H9 (cell line): ENCODE data around the gene ANKRD40. TPM values are rescaled to one million over a fixed set of nuclear protein-coding genes. Genes with fewer than 3 reads are reported as not detected.

Source experiments
- DNase-seq: peaks from one replicate; pipeline ENCODE4 v3.0.0-alpha.2; 2017
- H2AFZ ChIP-seq: one replicate; pipeline ENCODE4 v1.6.1; 2013; ENCODE audit warnings: mild to moderate bottlenecking, low read length, control low read depth, moderate library complexity
- H2AK5ac ChIP-seq: 2 replicates; pipeline ENCODE4 v1.6.1; 2013; ENCODE audit warnings: low read length, control low read depth, mixed read lengths; ENCODE audit not compliant: insufficient read length
- H2BK120ac ChIP-seq: one replicate; pipeline ENCODE4 v1.6.1; 2013; ENCODE audit warnings: low read depth, mild to moderate bottlenecking, low read length, control low read depth, inconsistent platforms; ENCODE audit not compliant: poor library complexity, severe bottlenecking
- H2BK12ac ChIP-seq: 2 replicates; pipeline ENCODE4 v1.6.1; 2013; ENCODE audit warnings: low read length, control low read depth, mixed read lengths, low read depth; ENCODE audit not compliant: insufficient read length
- H2BK15ac ChIP-seq: 2 replicates; pipeline ENCODE4 v1.6.1; 2013; ENCODE audit warnings: low read depth, low read length, control low read depth
- H2BK20ac ChIP-seq: one replicate; pipeline ENCODE4 v1.6.1; 2013; ENCODE audit warnings: low read depth, mild to moderate bottlenecking, low read length, control low read depth, inconsistent platforms; ENCODE audit not compliant: poor library complexity, severe bottlenecking
- H2BK5ac ChIP-seq: 2 replicates; pipeline ENCODE4 v1.6.1; 2013; ENCODE audit warnings: low read length, control low read depth, mixed read lengths; ENCODE audit not compliant: insufficient read length
- H3K14ac ChIP-seq: 2 replicates; pipeline ENCODE4 v1.6.1; 2013; ENCODE audit warnings: low read length, control low read depth; ENCODE audit not compliant: insufficient read depth
- H3K18ac ChIP-seq: 2 replicates; pipeline ENCODE4 v1.6.1; 2013; ENCODE audit warnings: low read depth, mild to moderate bottlenecking, mixed read lengths, low read length, control low read depth; ENCODE audit not compliant: insufficient read length
- H3K23ac ChIP-seq: 2 replicates; pipeline ENCODE4 v1.6.1; 2013; ENCODE audit warnings: low read length, control low read depth, mixed read lengths, low read depth; ENCODE audit not compliant: insufficient read length
- H3K23me2 ChIP-seq: 2 replicates; pipeline ENCODE4 v1.6.1; 2013; ENCODE audit warnings: low read depth, mild to moderate bottlenecking, mixed read lengths, low read length, control low read depth; ENCODE audit not compliant: insufficient read length, poor library complexity, severe bottlenecking
- H3K27ac ChIP-seq: 2 replicates; pipeline ENCODE4 v1.5.1; 2013; ENCODE audit warnings: low read length, control low read depth, mixed read lengths, low read depth; ENCODE audit not compliant: insufficient read length
- H3K27me3 ChIP-seq: 2 replicates; pipeline ENCODE4 v1.6.1; 2013; ENCODE audit warnings: low read length, control low read depth, inconsistent platforms; ENCODE audit not compliant: insufficient read depth
- H3K4ac ChIP-seq: 2 replicates; pipeline ENCODE4 v1.6.1; 2013; ENCODE audit warnings: low read depth, mild to moderate bottlenecking, control low read depth, inconsistent platforms, low read length, moderate library complexity
- H3K4me1 ChIP-seq: 2 replicates; pipeline ENCODE4 v1.6.1; 2013; ENCODE audit warnings: low read length, control low read depth, inconsistent platforms; ENCODE audit not compliant: insufficient read depth
- H3K4me2 ChIP-seq: 2 replicates; pipeline ENCODE4 v1.6.1; 2013; ENCODE audit warnings: low read length, control low read depth, mixed read lengths; ENCODE audit not compliant: insufficient read length, insufficient read depth
- H3K56ac ChIP-seq: 2 replicates; pipeline ENCODE4 v1.6.1; 2013; ENCODE audit warnings: low read depth, mild to moderate bottlenecking, mixed read lengths, low read length, control low read depth; ENCODE audit not compliant: insufficient read length
- H3K79me1 ChIP-seq: 2 replicates; pipeline ENCODE4 v1.6.1; 2013; ENCODE audit warnings: low read depth, mild to moderate bottlenecking, moderate library complexity, low read length, control low read depth, inconsistent platforms; ENCODE audit not compliant: insufficient read depth, poor library complexity, severe bottlenecking
- H3K79me2 ChIP-seq: 2 replicates; pipeline ENCODE4 v1.6.1; 2013; ENCODE audit warnings: low read length, control low read depth, inconsistent platforms; ENCODE audit not compliant: insufficient read depth
- H3K9ac ChIP-seq: 2 replicates; pipeline ENCODE4 v1.6.1; 2013; ENCODE audit warnings: low read length, control low read depth, mixed read lengths; ENCODE audit not compliant: insufficient read length; ENCODE audit errors: extremely low read depth
- H3K9me3 ChIP-seq: one replicate; pipeline ENCODE4 v1.6.1; 2013; ENCODE audit warnings: low read depth, low read length, inconsistent platforms; ENCODE audit not compliant: control insufficient read depth
- H3T11ph ChIP-seq: one replicate; pipeline ENCODE4 v1.6.1; 2013; ENCODE audit warnings: mild to moderate bottlenecking, low read length, control low read depth, inconsistent platforms
- H4K20me1 ChIP-seq: one replicate; pipeline ENCODE4 v1.6.1; 2013; ENCODE audit not compliant: control insufficient read depth, insufficient read length, insufficient read depth
- H4K5ac ChIP-seq: 2 replicates; pipeline ENCODE4 v1.6.1; 2013; ENCODE audit warnings: low read depth, mild to moderate bottlenecking, mixed read lengths, low read length, control low read depth; ENCODE audit not compliant: insufficient read length
- H4K8ac ChIP-seq: replicated peaks from 2 replicates; pipeline ENCODE4 v1.6.1; 2013; ENCODE audit warnings: low read length, control low read depth, mixed read lengths, low read depth; ENCODE audit not compliant: insufficient read length
- H4K91ac ChIP-seq: 2 replicates; pipeline ENCODE4 v1.6.1; 2013; ENCODE audit warnings: low read depth, mild to moderate bottlenecking, moderate library complexity, mixed read lengths, low read length, control low read depth; ENCODE audit not compliant: insufficient read length
- H3K27ac Mint-ChIP-seq, 3 experiments: 2 replicates in 2 of 3; 3 replicates in 1 of 3; pipeline ENCODE4 v1.8.0; 2020 to 2021; ENCODE audit warnings: mixed read lengths in 3 of 3, mild to moderate bottlenecking in 1 of 3, moderate library complexity in 1 of 3
- H3K27me3 Mint-ChIP-seq: 2 replicates; pipeline ENCODE4 v1.8.0; 2021; ENCODE audit warnings: low read depth, mild to moderate bottlenecking, moderate library complexity, mixed read lengths
- H3K36me3 Mint-ChIP-seq, 3 experiments: 2 replicates in 2 of 3; 3 replicates in 1 of 3; pipeline ENCODE4 v1.8.0; 2020 to 2021; ENCODE audit warnings: low read depth in 3 of 3, mixed read lengths in 3 of 3; ENCODE audit not compliant: insufficient read depth in 1 of 3
- H3K4me1 Mint-ChIP-seq, 2 experiments: 2 replicates each; pipeline ENCODE4 v1.8.0; 2020; ENCODE audit warnings: mixed read lengths in 2 of 2
- H3K4me3 Mint-ChIP-seq, 2 experiments: 2 replicates in 1 of 2; 3 replicates in 1 of 2; pipeline ENCODE4 v1.8.0; 2020 to 2021; ENCODE audit warnings: mild to moderate bottlenecking in 2 of 2, mixed read lengths in 2 of 2, moderate library complexity in 1 of 2
- H3K9me3 Mint-ChIP-seq, 2 experiments: 2 replicates in 1 of 2; 3 replicates in 1 of 2; pipeline ENCODE4 v1.8.0; 2020; ENCODE audit warnings: mild to moderate bottlenecking in 2 of 2, mixed read lengths in 2 of 2, moderate library complexity in 1 of 2
- CTCF ChIP-seq: fragments of 200-600 bp; sonication (generic); conservative IDR thresholded peaks from 3 replicates; pipeline ENCODE4 v1.8.0; 2021; ENCODE audit warnings: antibody characterized with exemption, mild to moderate bottlenecking
- WGBS: extraction: QIAGEN DNeasy Blood & Tissue Kit; methylation state at CpG from one replicate; pipeline ENCODE4 v1.1.7; 2013; ENCODE audit warnings: missing lambda C conversion rate, low lambda C conversion rate, mixed read lengths; ENCODE audit not compliant: insufficient read length; ENCODE audit errors: extremely low coverage; 5-methylcytosine and 5-hydroxymethylcytosine counted together
- total RNA-seq: library from RNA; stranded (reverse); gene quantifications from 2 replicates; pipeline ENCODE4 v1.2.1, GENCODE V29; 2021

ANKRD40 gene
- total RNA-seq, 1 experiment from 2014 or later = 54.3 TPM

- H2BK15ac ChIP-seq = no peak overlapping the region
- H2BK120ac ChIP-seq = no peak overlapping the region
- DNase-seq = no peak
- no peak overlapping the region for H2AFZ ChIP-seq
- H3K79me2 ChIP-seq = no peaks in the 10 kb centered on the region
- peaks cover 3% of the 10 kb centered on the region for H3K27me3 Mint-ChIP-seq
- no peak overlapping the region for H4K8ac ChIP-seq
- H3K27ac Mint-ChIP-seq = peak overlapping the region in 2 of 3 experiments; percentile 29 to 49; a peak in 2 of 7 replicates
- no peak overlapping the region for H3K23ac ChIP-seq
- no peaks in the 10 kb centered on the region for H4K20me1 ChIP-seq
- no CpG with 5 or more reads among the region's 5 CpGs for WGBS
- no peaks in the 10 kb centered on the region for H3K36me3 Mint-ChIP-seq
- H3K9ac ChIP-seq = no peak overlapping the region
- H3K23me2 ChIP-seq = no peaks in the 10 kb centered on the region
- H2BK12ac ChIP-seq = no peak overlapping the region
- H3K27ac ChIP-seq = no peak overlapping the region
- no peak overlapping the region for H3K56ac ChIP-seq
- no peak for TF ChIP-seq CTCF
- H3T11ph ChIP-seq = no peak overlapping the region
- H3K18ac ChIP-seq = no peak overlapping the region
- no peak overlapping the region for H4K5ac ChIP-seq
- no peak overlapping the region for H3K4me2 ChIP-seq
- no peak overlapping the region for H3K4ac ChIP-seq
- peaks cover 25 to 41% of the 10 kb centered on the region in 2 experiments for H3K4me1 Mint-ChIP-seq
- no peaks in the 10 kb centered on the region for H3K9me3 ChIP-seq
- H3K4me1 ChIP-seq = no peaks in the 10 kb centered on the region
- H3K9me3 Mint-ChIP-seq = no peaks in the 10 kb centered on the region; a peak in 1 of 5 replicates
- no peak overlapping the region for H2AK5ac ChIP-seq
- no peaks in the 10 kb centered on the region for H3K79me1 ChIP-seq
- no peak overlapping the region for H3K4me3 Mint-ChIP-seq
- H3K14ac ChIP-seq = no peak overlapping the region
- no peaks in the 10 kb centered on the region for H3K27me3 ChIP-seq
- H2BK5ac ChIP-seq = no peak overlapping the region
- H4K91ac ChIP-seq = no peak overlapping the region
- no peak overlapping the region for H2BK20ac ChIP-seq
These were observed 23.5 kb downstream of the ANKRD40 start for GRCh38 chr17:50684288-50684611.
